AG08396 (cell line): ENCODE results near the gene SBNO1.
"Not testable (repeated sequence)": the region's sequence is repeated elsewhere in the genome, so short reads cannot be mapped to it uniquely, and the experiment has no call there.

Experiments used
- DNase-seq: peaks from one replicate; pipeline ENCODE4 v3.0.0; 2012; ENCODE audit warnings: low spot score, mixed read lengths

SBNO1 gene

GRCh38 chr12:123248996-123249741, 115.5 kb downstream of the SBNO1 start:
- not testable (repeated sequence) for DNase-seq

- not testable (repeated sequence) for DNase-seq
Observed at GRCh38 chr12:123248129-123248528, 116.5 kb downstream of the SBNO1 start.

- no peak for DNase-seq
Observed at GRCh38 chr12:123245678-123246077, 119.0 kb downstream of the SBNO1 start.

GRCh38 chr12:123243671-123244262, 120.9 kb downstream of the SBNO1 start:
- DNase-seq = no peak

GRCh38 chr12:123242116-123242904, 122.3 kb downstream of the SBNO1 start:
- no peak for DNase-seq
